MCF 10A (cell line): ENCODE measurements around the gene UQCRH. TPM values are rescaled to one million over a fixed set of nuclear protein-coding genes. Genes with fewer than 3 reads are reported as not detected.

Source experiments
- BruUV-seq: library from RNA; stranded (reverse); fragments of 400-500 nt; replicated peaks from 2 replicates; lab custom pipeline; 2021; lab: Mats Ljungman, UMichigan
- CTCF ChIA-PET: fragments of 300-600 bp; sonication (Branson Sonifier 250); formaldehyde crosslinking; extraction: SDS; loops from one replicate; lab custom pipeline; 2021; ENCODE audit warnings: antibody characterized with exemption, inconsistent platforms; lab: Yijun Ruan, JAX
- POLR2A ChIA-PET: fragments of 300-600, 350-650 bp; sonication (Branson Sonifier 250); formaldehyde crosslinking; extraction: SDS; loops from one replicate; lab custom pipeline; 2020; ENCODE audit warnings: antibody characterized with exemption, inconsistent platforms; lab: Yijun Ruan, JAX
- DNase-seq: peaks from one replicate; pipeline ENCODE4 v3.0.0-alpha.2; 2018; ENCODE audit not compliant: unreplicated experiment
- H3K27ac Mint-ChIP-seq: one replicate; pipeline ENCODE4 v1.8.0; 2022; ENCODE audit warnings: mild to moderate bottlenecking, low read depth, mixed read lengths; ENCODE audit not compliant: unreplicated experiment
- H3K27me3 Mint-ChIP-seq: one replicate; pipeline ENCODE4 v1.8.0; 2022; ENCODE audit warnings: mixed read lengths; ENCODE audit not compliant: insufficient read depth, unreplicated experiment
- H3K36me3 Mint-ChIP-seq: one replicate; pipeline ENCODE4 v1.8.0; 2022; ENCODE audit warnings: mild to moderate bottlenecking, moderate library complexity, mixed read lengths; ENCODE audit not compliant: insufficient read depth, unreplicated experiment
- H3K4me1 Mint-ChIP-seq: one replicate; pipeline ENCODE4 v1.8.0; 2022; ENCODE audit warnings: mixed read lengths; ENCODE audit not compliant: insufficient read depth, unreplicated experiment
- H3K4me3 Mint-ChIP-seq: one replicate; pipeline ENCODE4 v1.8.0; 2022; ENCODE audit warnings: mild to moderate bottlenecking, moderate library complexity, mixed read lengths; ENCODE audit not compliant: unreplicated experiment
- H3K9me3 Mint-ChIP-seq: one replicate; pipeline ENCODE4 v1.8.0; 2022; ENCODE audit warnings: mixed read lengths; ENCODE audit not compliant: unreplicated experiment
- intact Hi-C: fragments of 100-400 bp; cut with micrococcal nuclease; formaldehyde crosslinking; loops from 2 replicates; pipeline ENCODE4 v1.14.1; 2022
- total RNA-seq: library from RNA; stranded (reverse); gene quantifications from 2 replicates; pipeline ENCODE4 v1.2.3, GENCODE V29; 2022
- TF ChIP-seq, protein P1 (sequence below): fragments of 200-600 bp; IDR thresholded peaks from one replicate; pipeline ENCODE4 v1.8.0; 2022; ENCODE audit warnings: antibody characterized with exemption, mild to moderate bottlenecking; ENCODE audit not compliant: unreplicated experiment

UQCRH gene
- total RNA-seq, 1 experiment from 2014 or later, result 299 TPM

DNA sequence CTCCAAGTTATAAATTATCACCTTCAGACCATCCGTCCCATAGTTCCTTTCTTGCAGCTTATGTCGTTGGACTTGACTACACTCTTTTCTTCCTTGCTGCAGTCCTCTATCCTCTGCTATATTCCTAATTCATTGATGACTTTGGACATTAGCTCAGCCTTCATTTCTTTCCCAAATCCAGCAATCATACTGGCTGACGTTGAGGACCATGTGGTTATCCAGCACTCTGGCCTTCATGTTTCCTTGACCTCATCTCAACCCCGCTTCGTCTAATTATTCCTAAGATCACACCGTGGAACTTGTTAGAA lies 28.5 kb upstream of the UQCRH start:
- Mint-ChIP-seq H3K4me3 (no peak overlapping the region), H3K27ac (no peak overlapping the region), H3K4me1 (no peaks in the 10 kb centered on the region), H3K9me3 (no peaks in the 10 kb centered on the region), H3K27me3 (no peaks in the 10 kb centered on the region), H3K36me3 (peaks cover 56% of the 10 kb centered on the region)
- DNase-seq, result no peak
- TF ChIP-seq, protein P1, sequence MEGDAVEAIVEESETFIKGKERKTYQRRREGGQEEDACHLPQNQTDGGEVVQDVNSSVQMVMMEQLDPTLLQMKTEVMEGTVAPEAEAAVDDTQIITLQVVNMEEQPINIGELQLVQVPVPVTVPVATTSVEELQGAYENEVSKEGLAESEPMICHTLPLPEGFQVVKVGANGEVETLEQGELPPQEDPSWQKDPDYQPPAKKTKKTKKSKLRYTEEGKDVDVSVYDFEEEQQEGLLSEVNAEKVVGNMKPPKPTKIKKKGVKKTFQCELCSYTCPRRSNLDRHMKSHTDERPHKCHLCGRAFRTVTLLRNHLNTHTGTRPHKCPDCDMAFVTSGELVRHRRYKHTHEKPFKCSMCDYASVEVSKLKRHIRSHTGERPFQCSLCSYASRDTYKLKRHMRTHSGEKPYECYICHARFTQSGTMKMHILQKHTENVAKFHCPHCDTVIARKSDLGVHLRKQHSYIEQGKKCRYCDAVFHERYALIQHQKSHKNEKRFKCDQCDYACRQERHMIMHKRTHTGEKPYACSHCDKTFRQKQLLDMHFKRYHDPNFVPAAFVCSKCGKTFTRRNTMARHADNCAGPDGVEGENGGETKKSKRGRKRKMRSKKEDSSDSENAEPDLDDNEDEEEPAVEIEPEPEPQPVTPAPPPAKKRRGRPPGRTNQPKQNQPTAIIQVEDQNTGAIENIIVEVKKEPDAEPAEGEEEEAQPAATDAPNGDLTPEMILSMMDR, result no peak
- ChIA-PET POLR2A (interaction anchor here (0.9 to 2.1 kb wide), 7 partner anchors 9 to 28 kb away, joined by 3 to 8 read pairs (median 5); partner anchors contain the start of genes LRRC41 and UQCRH), CTCF (no interaction called here)
- intact Hi-C loops, result no loop called here
- no TSS peak for BruUV-seq

GRCh38 chr1:46277658-46278373 lies 25.7 kb upstream of the UQCRH start:
- no peak for DNase-seq
- BruUV-seq, result no TSS peak
- H3K27me3 Mint-ChIP-seq, result no peaks in the 10 kb centered on the region
- intact Hi-C loops, result no loop called here
- H3K36me3 Mint-ChIP-seq, result peaks cover 65% of the 10 kb centered on the region
- TF ChIP-seq, protein P1, result no peak
- H3K9me3 Mint-ChIP-seq, result no peaks in the 10 kb centered on the region
- no peak overlapping the region for H3K27ac Mint-ChIP-seq
- ChIA-PET CTCF (interaction anchor here (0.6 to 1.5 kb wide), 2 partner anchors 13 to 271 kb away, joined by 3 to 4 read pairs; no protein-coding TSS in a partner anchor), POLR2A (interaction anchor here (0.6 to 2.0 kb wide), 7 partner anchors 10 to 543 kb away, joined by 3 to 7 read pairs (median 3); no protein-coding TSS in a partner anchor)
- H3K4me1 Mint-ChIP-seq, result no peaks in the 10 kb centered on the region
- no peak overlapping the region for H3K4me3 Mint-ChIP-seq

DNA sequence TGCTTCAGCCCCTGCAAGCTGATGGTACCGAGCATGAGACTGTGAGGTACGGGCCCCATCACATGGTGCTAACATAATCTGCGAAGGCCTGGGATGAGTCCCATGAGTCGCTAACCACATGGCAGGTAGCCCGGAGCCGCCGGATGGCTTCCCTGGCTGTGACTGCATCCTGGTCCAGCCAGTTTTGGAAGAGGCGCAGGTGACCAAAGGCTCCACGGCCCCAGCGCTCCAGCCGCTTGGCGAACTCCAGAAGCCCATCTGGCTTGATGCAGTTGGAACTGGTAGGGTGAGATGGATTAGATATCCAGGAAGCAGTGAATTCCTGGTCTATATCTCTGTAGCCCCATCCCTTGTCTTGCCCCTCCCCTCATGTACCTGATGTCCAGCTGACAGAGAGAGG lies 24.7 kb upstream of the UQCRH start:
- POLR2A ChIA-PET, result interaction anchor here (0.8 kb wide), 1 partner anchor 32 kb away, joined by 3 read pairs; no protein-coding TSS in a partner anchor
- no peaks in the 10 kb centered on the region for H3K27me3 Mint-ChIP-seq
- intact Hi-C loops, result no loop called here
- H3K4me3 Mint-ChIP-seq, result no peak overlapping the region
- no peaks in the 10 kb centered on the region for H3K9me3 Mint-ChIP-seq
- TF ChIP-seq, protein P1, result no peak
- CTCF ChIA-PET, result interaction anchor here (0.6 kb wide), 1 partner anchor 99 kb away, joined by 3 read pairs; no protein-coding TSS in a partner anchor
- H3K36me3 Mint-ChIP-seq, result peaks cover 75% of the 10 kb centered on the region
- no peak overlapping the region for H3K27ac Mint-ChIP-seq
- no peaks in the 10 kb centered on the region for H3K4me1 Mint-ChIP-seq
- no TSS peak for BruUV-seq
- peak; percentile 31 for DNase-seq

DNA sequence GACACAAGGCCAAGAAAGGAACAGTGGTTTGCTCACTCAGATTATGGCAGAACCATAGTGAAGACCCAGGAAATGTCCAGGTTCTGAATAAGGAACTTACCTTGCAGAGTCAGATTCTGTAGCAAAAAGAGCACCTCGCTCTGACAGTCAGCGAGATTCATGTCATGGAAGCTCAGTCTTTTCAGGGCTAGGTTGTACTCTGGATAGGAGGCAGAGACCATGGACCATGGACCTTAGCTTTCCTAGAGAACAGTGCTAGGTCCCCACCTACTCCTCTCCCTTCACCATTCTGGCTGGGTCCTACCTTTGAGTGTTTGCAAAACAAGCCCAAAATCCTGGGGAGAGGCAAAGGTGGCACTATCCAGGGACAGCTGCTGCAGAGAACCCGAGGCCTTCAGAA lies 23.4 kb upstream of the UQCRH start:
- H3K9me3 Mint-ChIP-seq, result no peaks in the 10 kb centered on the region
- H3K36me3 Mint-ChIP-seq, result peaks cover 88% of the 10 kb centered on the region
- ChIA-PET CTCF (interaction anchor here (0.5 kb wide), 1 partner anchor 276 kb away, joined by 3 read pairs; no protein-coding TSS in a partner anchor), POLR2A (no interaction called here)
- H3K27ac Mint-ChIP-seq, result no peak overlapping the region
- no peak overlapping the region for H3K4me3 Mint-ChIP-seq
- no peaks in the 10 kb centered on the region for H3K4me1 Mint-ChIP-seq
- TF ChIP-seq, protein P1, result no peak
- DNase-seq, result no peak
- intact Hi-C loops, result no loop called here
- no peaks in the 10 kb centered on the region for H3K27me3 Mint-ChIP-seq
- BruUV-seq, result no TSS peak
